Omental fat pad (tissue), 4 donors: Measurements from ENCODE around the gene KLK8. TPM values are rescaled to one million over a fixed set of nuclear protein-coding genes. Genes with fewer than 3 reads are reported as not detected.

Source experiments
- ATAC-seq: fragments of 150-250 bp; one replicate; pipeline ENCODE4 v1.9.1; 2016; ENCODE audit warnings: mild to moderate bottlenecking, moderate library complexity; ENCODE audit not compliant: low FRiP score
- DNase-seq: peaks from one replicate; pipeline ENCODE4 v3.0.0-alpha.2; 2019; ENCODE audit warnings: low spot score
- CTCF ChIP-seq, 3 donors: fragments of 450-650 bp; IDR thresholded peaks; one replicate each; pipeline ENCODE4 v1.5.1; 2016 to 2017; ENCODE audit warnings: antibody characterized with exemption in 3 of 3, mild to moderate bottlenecking in 3 of 3, moderate library complexity in 2 of 3
- total RNA-seq, 4 donors: library from RNA; depleted of rRNA; stranded (reverse); fragments of >200 nt; gene quantifications; one replicate each; pipeline ENCODE4 v1.1.0, GENCODE V29; 2016

KLK8 gene
- total RNA-seq, 4 donors from 2014 or later = 2.8 to 15.0 (median 3.4) TPM; not detected in 1

GRCh38 chr19:51002542-51003311 lies 1.3 kb upstream of the KLK8 start:
- DNase-seq (peak; percentile 74), ATAC-seq (peak; percentile 75)
- TF ChIP-seq CTCF (IDR thresholded peaks at IDR 0.05) = no peak

GRCh38 chr19:51002089-51002532 lies 707 bp upstream of the KLK8 start:
- DNase-seq = no peak
- peak; percentile 65 for ATAC-seq
- no peak for TF ChIP-seq CTCF (IDR thresholded peaks at IDR 0.05)

- TF ChIP-seq CTCF (IDR thresholded peaks at IDR 0.05) = no peak
- ATAC-seq (peak; percentile 64), DNase-seq (no peak)
Observed at GRCh38 chr19:51000981-51001380, 423 bp downstream of the KLK8 start.

- DNase-seq = no peak
- TF ChIP-seq CTCF (IDR thresholded peaks at IDR 0.05) = no peak
Observed at GRCh38 chr19:51000426-51000825, 978 bp downstream of the KLK8 start.

GRCh38 chr19:50998686-50999085 lies 2.7 kb downstream of the KLK8 start:
- ATAC-seq (no peak), DNase-seq (no peak)
- no peak for TF ChIP-seq CTCF (IDR thresholded peaks at IDR 0.05)

More at GRCh38 chr19:51000426-51000825, 978 bp downstream of the KLK8 start:
- no peak for ATAC-seq

GRCh38 chr19:50998061-50998460 lies 3.3 kb downstream of the KLK8 start:
- no peak for TF ChIP-seq CTCF (IDR thresholded peaks at IDR 0.05)
- ATAC-seq = no peak
- DNase-seq = no peak

- ATAC-seq (no peak), DNase-seq (no peak)
- TF ChIP-seq CTCF (IDR thresholded peaks at IDR 0.05) = no peak
Observed at GRCh38 chr19:50994129-50994528, 7.3 kb downstream of the KLK8 start.
